A549 (cell line): Measurements from ENCODE around the gene AP4E1. TPM values are rescaled to one million over a fixed set of nuclear protein-coding genes. Genes with fewer than 3 reads are reported as not detected.
A peak's percentile ranks its signal among the peaks of the same experiment; 100 is the strongest.
"Not testable (repeated sequence)": the region's sequence is repeated elsewhere in the genome, so short reads cannot be mapped to it uniquely, and the experiment has no call there.

Experiments
- ATAC-seq, 2 experiments: fragments of 200-7000 bp in 1 of 2; fragments of >200 bp in 1 of 2; cut with Nextera tagmentation in 1 of 2; cut with Tn5 transposase in 1 of 2; 3 replicates each; pipeline versions ENCODE4 v1.8.0 to v1.9.1; 2018 to 2020; ENCODE audit warnings: mild to moderate bottlenecking in 1 of 2, moderate library complexity in 1 of 2
- CTCF ChIA-PET: fragments of 300-600 bp; sonication (Branson Sonifier 250); formaldehyde crosslinking; extraction: SDS; loops from one replicate; lab custom pipeline; 2021; ENCODE audit warnings: antibody characterized with exemption, inconsistent platforms; lab: Yijun Ruan, JAX
- POLR2A ChIA-PET: fragments of 350-600 bp; formaldehyde crosslinking; extraction: SDS; loops from one replicate; lab custom pipeline; 2021; ENCODE audit warnings: antibody characterized with exemption, inconsistent platforms; lab: Yijun Ruan, JAX
- DNase-seq, 2 experiments: peaks; one replicate each; pipeline versions ENCODE4 v3.0.0 to v3.0.0-alpha.2; 2011 to 2016; ENCODE audit warnings: low read depth in 1 of 2, low spot score in 1 of 2
- FAIRE-seq: peaks from 2 replicates; lab custom pipeline; 2011; peaks lifted over from hg19 to GRCh38; lab: Jason Lieb, UNC
- H3K27ac ChIP-seq, 2 experiments: fragments of >200 bp; sonication (Bioruptor Twin); formaldehyde crosslinking; 3 replicates each; pipeline ENCODE4 v1.5.1; 2016 to 2017
- H3K4me1 ChIP-seq: fragments of >200 bp; sonication (Bioruptor Twin); formaldehyde crosslinking; 3 replicates; pipeline ENCODE4 v1.6.1; 2016
- H3K4me2 ChIP-seq: fragments of >200 bp; sonication (Bioruptor Twin); formaldehyde crosslinking; 3 replicates; pipeline ENCODE4 v1.6.1; 2016
- H3K4me3 ChIP-seq: fragments of >200 bp; sonication (Bioruptor Twin); formaldehyde crosslinking; 3 replicates; pipeline ENCODE4 v1.5.1; 2016
- H3K9me3 ChIP-seq: fragments of >200 bp; sonication (Bioruptor Twin); formaldehyde crosslinking; 3 replicates; pipeline ENCODE4 v1.6.1; 2016
- CBX2 ChIP-seq: fragments of 200-600 bp; sonication (generic); IDR thresholded peaks from 2 replicates; pipeline ENCODE4 v1.6.1; 2016; ENCODE audit warnings: low read depth, mild to moderate bottlenecking, borderline replicate concordance
- EHMT2 ChIP-seq: fragments of 200-600 bp; sonication (generic); IDR thresholded peaks from 2 replicates; pipeline ENCODE4 v1.6.1; 2016; ENCODE audit warnings: antibody characterized with exemption, low read depth, mild to moderate bottlenecking, moderate library complexity
- EP300 ChIP-seq, 2 experiments: fragments of >200 bp; sonication (Bioruptor Twin); formaldehyde crosslinking; IDR thresholded peaks; 2 replicates in 1 of 2; 3 replicates in 1 of 2; pipeline ENCODE4 v1.6.1; 2016 to 2017
- GATA3 ChIP-seq: IDR thresholded peaks from 2 replicates; pipeline ENCODE4 v1.6.1; 2012; ENCODE audit warnings: borderline replicate concordance
- HDAC2 ChIP-seq: fragments of 200-600 bp; sonication (generic); IDR thresholded peaks from 2 replicates; pipeline ENCODE4 v1.6.1; 2016
- HOXA7 ChIP-seq: fragments of 250-450 bp; sonication (Bioruptor Pico); IDR thresholded peaks from 2 replicates; pipeline ENCODE4 v1.5.0; 2020; ENCODE audit warnings: mild to moderate bottlenecking, moderate library complexity
- HOXB5 ChIP-seq: fragments of 250-450 bp; sonication (Bioruptor Pico); IDR thresholded peaks from 2 replicates; pipeline ENCODE4 v1.5.0; 2020; ENCODE audit warnings: mild to moderate bottlenecking, moderate library complexity
- KDM5A ChIP-seq: fragments of 200-600 bp; sonication (generic); IDR thresholded peaks from 2 replicates; pipeline ENCODE4 v1.6.1; 2016; ENCODE audit warnings: antibody characterized with exemption, mild to moderate bottlenecking
- NR3C1 ChIP-seq: fragments of >200 bp; sonication (Bioruptor Twin); formaldehyde crosslinking; IDR thresholded peaks from 3 replicates; pipeline ENCODE4 v1.6.1; 2017
- PHF8 ChIP-seq: fragments of 200-600 bp; sonication (generic); IDR thresholded peaks from 2 replicates; pipeline ENCODE4 v1.6.1; 2016; ENCODE audit warnings: low read depth, mild to moderate bottlenecking, antibody characterized with exemption, moderate library complexity, borderline replicate concordance
- POLR2A ChIP-seq: IDR thresholded peaks from 2 replicates; pipeline ENCODE4 v1.6.1; 2012; ENCODE audit warnings: mild to moderate bottlenecking, low read length
- POLR2AphosphoS2 ChIP-seq: conservative IDR thresholded peaks from 2 replicates; pipeline ENCODE4 v1.6.1; 2012; ENCODE audit warnings: low read length, improper control_type of control experiment, inconsistent platforms
- ZFP36 ChIP-seq: fragments of 450-650 bp; IDR thresholded peaks from 2 replicates; pipeline ENCODE4 v1.6.1; 2014; ENCODE audit warnings: borderline replicate concordance; ENCODE audit not compliant: partially characterized antibody
- ZSCAN20 ChIP-seq: fragments of 250-450 bp; sonication (Bioruptor Pico); IDR thresholded peaks from 2 replicates; pipeline ENCODE4 v1.8.0; 2022; ENCODE audit warnings: mild to moderate bottlenecking, moderate library complexity
- WGBS: methylation state at CpG from one replicate; pipeline ENCODE4 v1.1.6; 2017; ENCODE audit errors: missing lambda C conversion rate; 5-methylcytosine and 5-hydroxymethylcytosine counted together
- polyA plus RNA-seq, 4 experiments: library from polyadenylated mRNA; depleted of rRNA in 3 of 4; stranded (reverse); fragments of >200 nt; fragmentation: RNase III in 1 of 4; extraction: RNeasy Plus Mini Kit Qiagen cat#74134 plus additional on column Dnase treatment in 1 of 4; gene quantifications; 2 replicates in 3 of 4; 3 replicates in 1 of 4; pipeline ENCODE4 v1.2.3, GENCODE V29; 2011 to 2017
- TF ChIP-seq, protein P1 (sequence below): IDR thresholded peaks from 2 replicates; pipeline ENCODE4 v1.6.1; 2012
- TF ChIP-seq, protein P2 (sequence below): fragments of 150-350 bp; IDR thresholded peaks from 2 replicates; pipeline ENCODE4 v1.6.1; 2014; ENCODE audit warnings: low read depth, mild to moderate bottlenecking, low read length
- TF ChIP-seq, protein P3 (sequence below): fragments of 250-450 bp; sonication (Bioruptor Pico); IDR thresholded peaks from 2 replicates; pipeline ENCODE4 v1.5.0; 2021; ENCODE audit warnings: mild to moderate bottlenecking, moderate library complexity, borderline replicate concordance
- TF ChIP-seq, protein P4 (sequence below): fragments of 200-600 bp; sonication (generic); IDR thresholded peaks from 2 replicates; pipeline ENCODE4 v1.6.1; 2016; ENCODE audit warnings: antibody characterized with exemption, mild to moderate bottlenecking, moderate library complexity
- TF ChIP-seq, protein P5 (sequence below): fragments of >200 bp; sonication (Bioruptor Twin); formaldehyde crosslinking; IDR thresholded peaks from 2 replicates; pipeline ENCODE4 v1.6.1; 2016

The AP4E1 gene
- polyA plus RNA-seq, 2 of the 4 experiments (the other 2 are of a cell fraction) = 9.6 TPM

DNA sequence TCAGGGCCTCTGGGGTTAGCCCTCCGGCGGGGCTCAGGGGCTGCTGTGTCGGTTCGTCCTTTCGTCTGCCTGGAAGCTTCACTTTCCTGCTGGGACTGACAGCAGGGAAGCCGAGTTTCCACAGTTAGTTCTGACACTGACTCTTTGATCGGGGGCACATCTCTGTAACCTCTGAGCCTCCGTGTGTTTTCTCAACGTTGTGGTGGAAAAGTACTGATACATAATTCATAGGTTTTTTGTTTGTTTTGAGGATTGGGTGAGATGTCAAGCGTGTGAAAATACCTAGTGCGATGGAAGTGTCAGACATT is 481 bp downstream of the AP4E1 start:
- WGBS = under 1% methylated on average over 11 of the region's 11 CpGs
- peak in 1 of 2 experiments; percentile 25 for DNase-seq
- Histone ChIP-seq H3K9me3 (no peaks in the 10 kb centered on the region), H3K4me3 (peak overlapping the region; percentile 81), H3K4me1 (peaks cover 24% of the 10 kb centered on the region), H3K27ac (peak overlapping the region; percentile 88 to 97), H3K4me2 (peak overlapping the region; percentile 90)
- ATAC-seq = peak; percentile 38 to 52; a peak in 3 of 6 replicates
- FAIRE-seq = no peak
- TF ChIP-seq PHF8 (peak; percentile 14; the same call in 1 of the 2 replicates), POLR2AphosphoS2 (no peak)
- CTCF ChIA-PET = interaction anchor here (0.5 to 2.6 kb wide), 35 partner anchors 9 to 760 kb away, joined by 3 to 23 read pairs (median 4); no protein-coding TSS in a partner anchor
- POLR2A ChIA-PET = interaction anchor here (0.9 to 1.6 kb wide), 3 partner anchors 24 to 761 kb away, joined by 3 to 7 read pairs (median 6); partner anchors contain the start of gene GABPB1

DNA sequence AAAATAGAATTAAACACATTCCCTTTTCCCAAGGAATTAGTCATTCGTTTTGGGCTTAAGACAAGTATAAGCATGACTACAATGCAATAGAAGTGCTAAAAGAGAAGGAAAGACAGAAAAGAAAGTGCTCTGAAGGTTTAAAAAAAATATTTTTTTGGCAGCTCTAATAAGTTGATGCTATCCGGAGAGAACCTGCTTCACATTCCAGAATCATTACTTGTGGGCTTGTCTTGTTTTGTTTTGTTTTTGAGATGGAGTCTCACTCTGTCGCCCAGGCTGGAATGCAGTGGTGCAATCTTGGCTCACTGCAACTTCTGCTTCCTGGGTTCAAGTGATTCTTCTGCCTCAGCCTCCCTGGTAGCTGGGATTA is 1.9 kb downstream of the AP4E1 start:
- Histone ChIP-seq H3K4me3 (peak overlapping the region; percentile 81; the same call in 1 of the 3 replicates), H3K4me2 (peak overlapping the region; percentile 90), H3K4me1 (peaks cover 24% of the 10 kb centered on the region), H3K27ac (peak overlapping the region in 1 of 2 experiments; percentile 97; a peak in 2 of 6 replicates)
- ATAC-seq, FAIRE-seq, POLR2A ChIA-PET, DNase-seq, H3K9me3 ChIP-seq: not testable (repeated sequence)
- CTCF ChIA-PET = interaction anchor here (0.6 to 2.6 kb wide), 5 partner anchors 24 to 288 kb away, joined by 3 to 23 read pairs (median 10); no protein-coding TSS in a partner anchor
- WGBS = 58% methylated on average over 3 of the region's 3 CpGs

DNA sequence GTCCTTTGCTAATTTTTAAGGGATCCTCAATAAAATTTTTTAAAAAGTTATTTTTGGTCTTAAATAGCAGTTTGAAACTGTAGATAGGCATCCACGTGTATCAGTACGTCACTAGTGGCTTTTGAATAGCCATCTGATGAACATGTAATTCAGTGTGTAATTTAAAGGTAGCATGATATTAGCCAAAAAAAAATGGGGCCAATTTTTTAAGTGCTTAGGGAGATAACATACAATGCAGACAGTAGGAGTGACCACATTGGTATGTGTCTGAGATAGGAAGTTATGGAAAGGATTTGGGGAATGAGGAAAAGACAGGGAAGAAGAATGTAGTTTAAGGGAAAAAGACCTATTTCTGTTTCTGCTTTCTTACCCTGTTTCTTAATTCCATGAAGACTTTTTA is 2.5 kb downstream of the AP4E1 start:
- Histone ChIP-seq H3K27ac (no peak overlapping the region), H3K4me1 (peaks cover 24% of the 10 kb centered on the region), H3K9me3 (no peaks in the 10 kb centered on the region), H3K4me3 (no peak overlapping the region), H3K4me2 (peak overlapping the region; percentile 90; the same call in 2 of the 3 replicates)
- 91% methylated on average over 2 of the region's 2 CpGs for WGBS
- TF ChIP-seq ZSCAN20 = no peak
- TF ChIP-seq ZFP36 = no peak
- TF ChIP-seq, protein P1, sequence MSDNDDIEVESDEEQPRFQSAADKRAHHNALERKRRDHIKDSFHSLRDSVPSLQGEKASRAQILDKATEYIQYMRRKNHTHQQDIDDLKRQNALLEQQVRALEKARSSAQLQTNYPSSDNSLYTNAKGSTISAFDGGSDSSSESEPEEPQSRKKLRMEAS = no peak
- TF ChIP-seq, protein P2, sequence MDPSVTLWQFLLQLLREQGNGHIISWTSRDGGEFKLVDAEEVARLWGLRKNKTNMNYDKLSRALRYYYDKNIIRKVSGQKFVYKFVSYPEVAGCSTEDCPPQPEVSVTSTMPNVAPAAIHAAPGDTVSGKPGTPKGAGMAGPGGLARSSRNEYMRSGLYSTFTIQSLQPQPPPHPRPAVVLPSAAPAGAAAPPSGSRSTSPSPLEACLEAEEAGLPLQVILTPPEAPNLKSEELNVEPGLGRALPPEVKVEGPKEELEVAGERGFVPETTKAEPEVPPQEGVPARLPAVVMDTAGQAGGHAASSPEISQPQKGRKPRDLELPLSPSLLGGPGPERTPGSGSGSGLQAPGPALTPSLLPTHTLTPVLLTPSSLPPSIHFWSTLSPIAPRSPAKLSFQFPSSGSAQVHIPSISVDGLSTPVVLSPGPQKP = no peak
- ATAC-seq (no peak), FAIRE-seq (no peak), DNase-seq (no peak)
- ChIA-PET CTCF (interaction anchor here (2.5 to 2.6 kb wide), 2 partner anchors 25 to 281 kb away, joined by 8 to 23 read pairs; no protein-coding TSS in a partner anchor), POLR2A (no interaction called here)

DNA sequence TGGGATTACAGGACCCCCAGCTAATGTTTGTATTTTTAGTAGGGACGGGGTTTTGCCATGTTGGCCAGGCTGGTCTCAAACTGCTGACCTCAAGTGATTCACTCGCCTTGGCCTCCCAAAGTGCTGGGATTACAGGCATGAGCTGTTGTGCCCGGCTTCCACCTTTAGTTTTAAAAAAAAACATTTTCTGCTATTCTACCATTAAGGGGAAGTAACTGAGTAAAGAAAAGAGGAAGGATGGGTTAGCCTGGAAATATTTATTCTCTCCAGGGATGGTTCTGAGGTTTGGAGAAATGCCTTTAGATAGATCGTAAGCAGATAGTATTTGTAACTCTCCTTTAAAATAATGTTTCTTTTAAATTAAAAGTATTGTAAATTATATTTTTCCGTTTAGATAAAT is 3.1 kb downstream of the AP4E1 start:
- ChIA-PET POLR2A (no interaction called here), CTCF (no interaction called here)
- ATAC-seq (no peak), FAIRE-seq (no peak), DNase-seq (no peak)
- Histone ChIP-seq H3K9me3 (no peaks in the 10 kb centered on the region), H3K4me2 (no peak overlapping the region), H3K27ac (no peak overlapping the region), H3K4me3 (no peak overlapping the region), H3K4me1 (peaks cover 24% of the 10 kb centered on the region)
- TF ChIP-seq KDM5A (no peak), HOXA7 (CRISPR knock-in tag) (no peak), NR3C1 (no peak), EP300 (IDR thresholded peaks at IDR 0.05) (no peak)
- TF ChIP-seq, protein P3, sequence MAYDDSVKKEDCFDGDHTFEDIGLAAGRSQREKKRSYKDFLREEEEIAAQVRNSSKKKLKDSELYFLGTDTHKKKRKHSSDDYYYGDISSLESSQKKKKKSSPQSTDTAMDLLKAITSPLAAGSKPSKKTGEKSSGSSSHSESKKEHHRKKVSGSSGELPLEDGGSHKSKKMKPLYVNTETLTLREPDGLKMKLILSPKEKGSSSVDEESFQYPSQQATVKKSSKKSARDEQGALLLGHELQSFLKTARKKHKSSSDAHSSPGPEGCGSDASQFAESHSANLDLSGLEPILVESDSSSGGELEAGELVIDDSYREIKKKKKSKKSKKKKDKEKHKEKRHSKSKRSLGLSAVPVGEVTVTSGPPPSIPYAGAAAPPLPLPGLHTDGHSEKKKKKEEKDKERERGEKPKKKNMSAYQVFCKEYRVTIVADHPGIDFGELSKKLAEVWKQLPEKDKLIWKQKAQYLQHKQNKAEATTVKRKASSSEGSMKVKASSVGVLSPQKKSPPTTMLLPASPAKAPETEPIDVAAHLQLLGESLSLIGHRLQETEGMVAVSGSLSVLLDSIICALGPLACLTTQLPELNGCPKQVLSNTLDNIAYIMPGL (CRISPR knock-in tag) = no peak
- WGBS = 77% methylated on average over 5 of the region's 5 CpGs

DNA sequence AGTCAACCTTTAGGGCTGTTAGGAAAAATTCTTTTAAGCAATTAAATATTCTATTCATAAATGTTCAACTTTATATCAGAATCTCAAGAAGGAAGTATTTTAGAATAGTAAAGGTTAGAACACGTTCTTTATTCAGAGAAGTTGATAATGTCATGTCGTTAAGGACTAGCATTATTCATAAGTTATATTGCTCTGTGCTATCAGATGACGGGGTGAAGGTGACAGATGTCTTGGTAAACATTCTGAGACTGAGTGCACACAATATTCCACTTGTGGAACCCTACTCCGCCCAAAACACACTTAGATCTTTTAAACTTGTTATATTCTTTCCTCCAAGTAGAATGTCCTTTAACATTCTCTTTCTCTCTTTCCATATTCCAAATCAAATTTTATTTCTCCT is 7.9 kb downstream of the AP4E1 start:
- Histone ChIP-seq H3K27ac (no peak overlapping the region), H3K4me2 (no peak overlapping the region), H3K9me3 (no peaks in the 10 kb centered on the region), H3K4me1 (no peaks in the 10 kb centered on the region), H3K4me3 (no peak overlapping the region)
- CTCF ChIA-PET = interaction anchor here (1.5 to 2.3 kb wide), 2 partner anchors 10 to 31 kb away, joined by 4 to 5 read pairs; no protein-coding TSS in a partner anchor
- FAIRE-seq = peak; percentile 54
- 85% methylated on average over 4 of the region's 4 CpGs for WGBS
- no peak for ATAC-seq
- DNase-seq = no peak
- POLR2A ChIA-PET = no interaction called here
- TF ChIP-seq, protein P4, sequence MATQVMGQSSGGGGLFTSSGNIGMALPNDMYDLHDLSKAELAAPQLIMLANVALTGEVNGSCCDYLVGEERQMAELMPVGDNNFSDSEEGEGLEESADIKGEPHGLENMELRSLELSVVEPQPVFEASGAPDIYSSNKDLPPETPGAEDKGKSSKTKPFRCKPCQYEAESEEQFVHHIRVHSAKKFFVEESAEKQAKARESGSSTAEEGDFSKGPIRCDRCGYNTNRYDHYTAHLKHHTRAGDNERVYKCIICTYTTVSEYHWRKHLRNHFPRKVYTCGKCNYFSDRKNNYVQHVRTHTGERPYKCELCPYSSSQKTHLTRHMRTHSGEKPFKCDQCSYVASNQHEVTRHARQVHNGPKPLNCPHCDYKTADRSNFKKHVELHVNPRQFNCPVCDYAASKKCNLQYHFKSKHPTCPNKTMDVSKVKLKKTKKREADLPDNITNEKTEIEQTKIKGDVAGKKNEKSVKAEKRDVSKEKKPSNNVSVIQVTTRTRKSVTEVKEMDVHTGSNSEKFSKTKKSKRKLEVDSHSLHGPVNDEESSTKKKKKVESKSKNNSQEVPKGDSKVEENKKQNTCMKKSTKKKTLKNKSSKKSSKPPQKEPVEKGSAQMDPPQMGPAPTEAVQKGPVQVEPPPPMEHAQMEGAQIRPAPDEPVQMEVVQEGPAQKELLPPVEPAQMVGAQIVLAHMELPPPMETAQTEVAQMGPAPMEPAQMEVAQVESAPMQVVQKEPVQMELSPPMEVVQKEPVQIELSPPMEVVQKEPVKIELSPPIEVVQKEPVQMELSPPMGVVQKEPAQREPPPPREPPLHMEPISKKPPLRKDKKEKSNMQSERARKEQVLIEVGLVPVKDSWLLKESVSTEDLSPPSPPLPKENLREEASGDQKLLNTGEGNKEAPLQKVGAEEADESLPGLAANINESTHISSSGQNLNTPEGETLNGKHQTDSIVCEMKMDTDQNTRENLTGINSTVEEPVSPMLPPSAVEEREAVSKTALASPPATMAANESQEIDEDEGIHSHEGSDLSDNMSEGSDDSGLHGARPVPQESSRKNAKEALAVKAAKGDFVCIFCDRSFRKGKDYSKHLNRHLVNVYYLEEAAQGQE = no peak
- TF ChIP-seq ZFP36 = no peak
- TF ChIP-seq, protein P1 = no peak
- TF ChIP-seq NR3C1 = no peak
- no peak for TF ChIP-seq HDAC2
- TF ChIP-seq, protein P5, sequence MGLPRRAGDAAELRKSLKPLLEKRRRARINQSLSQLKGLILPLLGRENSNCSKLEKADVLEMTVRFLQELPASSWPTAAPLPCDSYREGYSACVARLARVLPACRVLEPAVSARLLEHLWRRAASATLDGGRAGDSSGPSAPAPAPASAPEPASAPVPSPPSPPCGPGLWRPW = no peak
- TF ChIP-seq CBX2 = no peak
- no peak for TF ChIP-seq HOXB5
- no peak for TF ChIP-seq EHMT2
- TF ChIP-seq POLR2A = no peak
- TF ChIP-seq EP300 (IDR thresholded peaks at IDR 0.05) = no peak
- TF ChIP-seq GATA3 = no peak
